ENCODE results near the gene GUCA2A. TPM values are rescaled to one million over a fixed set of nuclear protein-coding genes. Genes with fewer than 3 reads are reported as not detected.

The GUCA2A gene
- total and polyA plus RNA-seq, 2 donors (not counting 1 experiment from before 2014, with no cell fraction given), result not detected

GRCh38 chr1:42192106-42192505 is 27.6 kb upstream of the GUCA2A start:
- no peak overlapping the region for H2AFZ ChIP-seq (ENCODE audit: low read length)
- H4K20me1 ChIP-seq (ENCODE audit: control insufficient read depth, extremely low read depth, insufficient read depth, low read length), result no peaks in the 10 kb centered on the region
- no peak overlapping the region for H3K4me3 ChIP-seq (replicated peaks in 1 of 4; ENCODE audit: control extremely low read depth in 1 of 4, insufficient read depth in 1 of 4, low read depth in 3 of 4, low read length in 4 of 4)
- H3K36me3 ChIP-seq (ENCODE audit: control insufficient read depth, insufficient read depth, low read length), result no peaks in the 10 kb centered on the region
- no peak for DNase-seq (ENCODE audit: low read depth in 2 of 2)
- no peak overlapping the region for H3K9ac ChIP-seq (ENCODE audit: insufficient read depth, low read length)
- TF ChIP-seq EZH2 (IDR thresholded peaks at IDR 0.05; ENCODE audit: low read length, missing control alignments), result no peak
- TF ChIP-seq CTCF (conservative IDR thresholded peaks at IDR 0.05 in 1 of 2, IDR thresholded peaks at IDR 0.05 in 1 of 2; ENCODE audit: low read depth in 1 of 2, low read length in 2 of 2), result no peak
- H3K27ac ChIP-seq (ENCODE audit: insufficient read depth, low read length), result no peak overlapping the region
- no peaks in the 10 kb centered on the region for H3K4me1 ChIP-seq (ENCODE audit: control insufficient read depth, extremely low read depth, insufficient read depth, low read length)
- H3K27me3 ChIP-seq (ENCODE audit: control insufficient read depth, insufficient read depth, low read length), result no peaks in the 10 kb centered on the region
- no peaks in the 10 kb centered on the region for H3K79me2 ChIP-seq (ENCODE audit: control insufficient read depth, insufficient read depth, low read length)
- no peaks in the 10 kb centered on the region for H3K9me3 ChIP-seq (ENCODE audit: control insufficient read depth, insufficient read depth, low read depth, low read length)
- H3K4me2 ChIP-seq (ENCODE audit: extremely low read depth, insufficient read depth, low read length), result no peak overlapping the region

- TF ChIP-seq CTCF (conservative IDR thresholded peaks at IDR 0.05 in 1 of 2, IDR thresholded peaks at IDR 0.05 in 1 of 2; ENCODE audit: low read depth in 1 of 2, low read length in 2 of 2) (no peak), EZH2 (IDR thresholded peaks at IDR 0.05; ENCODE audit: low read length, missing control alignments) (no peak)
- no peak overlapping the region for H2AFZ ChIP-seq (ENCODE audit: low read length)
- H3K9ac ChIP-seq (ENCODE audit: insufficient read depth, low read length), result no peak overlapping the region
- no peaks in the 10 kb centered on the region for H3K9me3 ChIP-seq (ENCODE audit: control insufficient read depth, insufficient read depth, low read depth, low read length)
- H4K20me1 ChIP-seq (ENCODE audit: control insufficient read depth, extremely low read depth, insufficient read depth, low read length), result no peaks in the 10 kb centered on the region
- H3K79me2 ChIP-seq (ENCODE audit: control insufficient read depth, insufficient read depth, low read length), result no peaks in the 10 kb centered on the region
- no peaks in the 10 kb centered on the region for H3K27me3 ChIP-seq (ENCODE audit: control insufficient read depth, insufficient read depth, low read length)
- H3K27ac ChIP-seq (ENCODE audit: insufficient read depth, low read length), result no peak overlapping the region
- no peak overlapping the region for H3K4me2 ChIP-seq (ENCODE audit: extremely low read depth, insufficient read depth, low read length)
- H3K4me3 ChIP-seq (replicated peaks in 1 of 4; ENCODE audit: control extremely low read depth in 1 of 4, insufficient read depth in 1 of 4, low read depth in 3 of 4, low read length in 4 of 4), result no peak overlapping the region
- H3K4me1 ChIP-seq (ENCODE audit: control insufficient read depth, extremely low read depth, insufficient read depth, low read length), result no peaks in the 10 kb centered on the region
- no peak for DNase-seq (ENCODE audit: low read depth in 2 of 2)
- H3K36me3 ChIP-seq (ENCODE audit: control insufficient read depth, insufficient read depth, low read length), result no peaks in the 10 kb centered on the region
Observed at GRCh38 chr1:42191319-42191718, 26.8 kb upstream of the GUCA2A start.

GRCh38 chr1:42189931-42190853 is 25.6 kb upstream of the GUCA2A start:
- Histone ChIP-seq H3K36me3 (ENCODE audit: control insufficient read depth, insufficient read depth, low read length) (no peaks in the 10 kb centered on the region), H3K27ac (ENCODE audit: insufficient read depth, low read length) (no peak overlapping the region), H3K79me2 (ENCODE audit: control insufficient read depth, insufficient read depth, low read length) (no peaks in the 10 kb centered on the region), H3K9ac (ENCODE audit: insufficient read depth, low read length) (no peak overlapping the region), H3K4me2 (ENCODE audit: extremely low read depth, insufficient read depth, low read length) (no peak overlapping the region), H3K27me3 (ENCODE audit: control insufficient read depth, insufficient read depth, low read length) (no peaks in the 10 kb centered on the region), H3K9me3 (ENCODE audit: control insufficient read depth, insufficient read depth, low read depth, low read length) (no peaks in the 10 kb centered on the region), H2AFZ (ENCODE audit: low read length) (no peak overlapping the region), H3K4me1 (ENCODE audit: control insufficient read depth, extremely low read depth, insufficient read depth, low read length) (no peaks in the 10 kb centered on the region), H4K20me1 (ENCODE audit: control insufficient read depth, extremely low read depth, insufficient read depth, low read length) (no peaks in the 10 kb centered on the region), H3K4me3 (replicated peaks in 1 of 4; ENCODE audit: control extremely low read depth in 1 of 4, insufficient read depth in 1 of 4, low read depth in 3 of 4, low read length in 4 of 4) (no peak overlapping the region)
- TF ChIP-seq EZH2 (IDR thresholded peaks at IDR 0.05; ENCODE audit: low read length, missing control alignments) (no peak), CTCF (conservative IDR thresholded peaks at IDR 0.05 in 1 of 2, IDR thresholded peaks at IDR 0.05 in 1 of 2; ENCODE audit: low read depth in 1 of 2, low read length in 2 of 2) (no peak)
- no peak for DNase-seq (ENCODE audit: low read depth in 2 of 2)

All from fibroblast of lung (primary cell).